ENCODE measurements around the gene FRMD4A. TPM values are rescaled to one million over a fixed set of nuclear protein-coding genes. Genes with fewer than 3 reads are reported as not detected.

The FRMD4A gene
- total and polyA plus RNA-seq, 10 of the 15 experiments (the other 5 are each of a cell fraction or from before 2014, with no cell fraction given): 17.8 to 75.2 (median 39.1) TPM

- TF ChIP-seq PRDM15 (CRISPR knock-in tag; IDR thresholded peaks at IDR 0.05) (no peak), ELK1 (IDR thresholded peaks at IDR 0.05; ENCODE audit: low read depth, low read length) (no peak)
Measured at GRCh38 chr10:13759168-13759567, 571.6 kb downstream of the FRMD4A start (continued).

GRCh38 chr10:13758756-13759155 is 572.0 kb downstream of the FRMD4A start:
- SMC1A ChIA-PET (ENCODE audit: uncharacterized antibody, unreplicated experiment): interaction anchor here (1.5 to 15.5 kb wide), 4 partner anchors 14 to 52 kb away, joined by 4 to 399 read pairs (median 135); no protein-coding TSS in a partner anchor
- H3K4me3 ChIP-seq: no peak overlapping the region
- ATAC-seq: no peak

More at GRCh38 chr10:13758756-13759155, 572.0 kb downstream of the FRMD4A start:
- no peak overlapping the region; the same call in 1 of the 2 replicates for H3K9ac ChIP-seq (ENCODE audit: control insufficient read depth, insufficient read depth, low read length)
- peak overlapping the region; percentile 15 for H2AFZ ChIP-seq (ENCODE audit: control insufficient read depth, low read depth, low read length)
- RAD21 ChIA-PET (ENCODE audit: unreplicated experiment): interaction anchor here (2.2 to 14.6 kb wide), 4 partner anchors 15 to 53 kb away, joined by 9 to 382 read pairs (median 123); no protein-coding TSS in a partner anchor
- H3K4me1 ChIP-seq (ENCODE audit: control insufficient read depth, insufficient read depth, low read length): peaks cover 77% of the 10 kb centered on the region
- BruUV-seq (replicated peaks): no TSS peak
- CTCF ChIA-PET: interaction anchor here (0.8 to 1.7 kb wide), 2 partner anchors 9 to 12 kb away, joined by 3 read pairs; no protein-coding TSS in a partner anchor
- no peaks in the 10 kb centered on the region for H3K27me3 ChIP-seq (replicated peaks in 1 of 2; ENCODE audit: control insufficient read depth in 2 of 2, insufficient read depth in 2 of 2, low read length in 1 of 2)
- no peak for FAIRE-seq
- POLR2A ChIA-PET: interaction anchor here (0.7 to 2.8 kb wide), 10 partner anchors 8 to 96 kb away, joined by 3 to 26 read pairs (median 4); no protein-coding TSS in a partner anchor
- intact Hi-C loops (cut with micrococcal nuclease; ENCODE audit: unreplicated experiment) (loop anchor here (5.0 kb wide), 2 partner anchors 46 to 96 kb away; no protein-coding TSS in a partner anchor), in situ Hi-C loops (cut with MboI) (no loop called here)
- peak overlapping the region; percentile 100 for H3K27ac ChIP-seq (ENCODE audit: control insufficient read depth, insufficient read depth)
- 98% methylated on average over 5 of the region's 5 CpGs for WGBS (ENCODE audit: insufficient coverage, insufficient replicate concordance, low lambda C conversion rate, missing lambda C conversion rate)
- H3K79me2 ChIP-seq (ENCODE audit: control insufficient read depth, insufficient read depth, low read length): no peaks in the 10 kb centered on the region; the same call in none of the 2 replicates
- no peaks in the 10 kb centered on the region; a peak in 2 of 4 replicates for H3K36me3 ChIP-seq (ENCODE audit: control insufficient read depth in 2 of 2, insufficient read depth in 2 of 2, low read length in 1 of 2)
- no peak for DNase-seq (ENCODE audit: low read depth, low spot score)
- 0 out of 2 replicates have a peak overlapping the region, but pooled peaks have one; percentile 17 for H3K4me2 ChIP-seq (ENCODE audit: control insufficient read depth, insufficient read depth)
- TF ChIP-seq KDM1A (IDR thresholded peaks at IDR 0.05; ENCODE audit: borderline replicate concordance) (no peak), NR2C2 (IDR thresholded peaks at IDR 0.05; ENCODE audit: borderline replicate concordance, control insufficient read depth, insufficient read length, low read depth) (no peak), E2F4 (IDR thresholded peaks at IDR 0.05; ENCODE audit: low read depth, low read length) (no peak), TAF1 (IDR thresholded peaks at IDR 0.05; ENCODE audit: borderline replicate concordance, low read depth, low read length) (no peak), SMARCA5 (IDR thresholded peaks at IDR 0.05) (no peak)
- H4K20me1 ChIP-seq (ENCODE audit: control insufficient read depth, insufficient read depth): no peaks in the 10 kb centered on the region
- H3K9me3 ChIP-seq (replicated peaks; ENCODE audit: control insufficient read depth, insufficient read depth, low read length): peaks cover 12% of the 10 kb centered on the region; the same call in 2 of the 3 replicates

All from GM12878 (cell line).